Stimulated activated CD4-positive, alpha-beta T cell treated with anti-CD3 and anti-CD28 coated beads, Interleukin-1b, Interleukin-23, amount 100 ng/mL, for 48 hours (primary cell): ENCODE data around the gene KCTD12.
"Not testable (repeated sequence)": the region's sequence is repeated elsewhere in the genome, so short reads cannot be mapped to it uniquely, and the experiment has no call there.

Experiments
- DNase-seq: peaks from one replicate; pipeline ENCODE4 v3.0.0-alpha.2; 2020

The KCTD12 gene

GRCh38 chr13:76886292-76887075 is at the start of gene KCTD12:
Gene KCTD12, minus strand, starts transcription at chr13:76886405. Its CDS starts 257 bp downstream, at chr13:76886148.
- peak; percentile 68 for DNase-seq

GRCh38 chr13:76934671-76935070 is 48.5 kb upstream of the KCTD12 start:
- no peak for DNase-seq

- DNase-seq = no peak
Measured at GRCh38 chr13:76932076-76932475, 45.9 kb upstream of the KCTD12 start.

DNA sequence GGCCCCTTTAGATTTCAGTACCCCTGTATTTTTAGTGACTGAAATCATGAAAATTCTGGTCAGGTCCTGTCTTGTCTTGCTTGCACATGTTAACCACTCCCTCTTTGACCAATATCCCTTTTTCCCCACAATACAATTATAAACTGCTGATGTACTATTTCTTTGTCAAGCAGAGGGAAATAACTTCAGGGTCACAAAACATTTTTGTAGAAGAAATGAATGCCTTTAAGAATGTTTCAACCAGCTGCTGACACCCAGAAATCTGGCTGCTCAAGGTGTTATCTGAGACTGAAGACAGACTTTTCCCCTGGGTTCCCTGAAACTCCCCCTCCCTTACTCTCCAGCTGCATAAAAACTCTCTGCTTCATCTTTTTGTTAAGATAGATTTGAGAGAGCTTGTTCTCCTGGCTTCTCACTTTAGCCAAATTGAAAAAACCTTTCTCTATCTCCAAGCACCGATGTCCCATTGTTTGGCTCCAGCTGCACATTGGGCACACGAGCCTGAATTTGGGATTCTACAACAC is 43.7 kb upstream of the KCTD12 start:
- no peak for DNase-seq

DNA sequence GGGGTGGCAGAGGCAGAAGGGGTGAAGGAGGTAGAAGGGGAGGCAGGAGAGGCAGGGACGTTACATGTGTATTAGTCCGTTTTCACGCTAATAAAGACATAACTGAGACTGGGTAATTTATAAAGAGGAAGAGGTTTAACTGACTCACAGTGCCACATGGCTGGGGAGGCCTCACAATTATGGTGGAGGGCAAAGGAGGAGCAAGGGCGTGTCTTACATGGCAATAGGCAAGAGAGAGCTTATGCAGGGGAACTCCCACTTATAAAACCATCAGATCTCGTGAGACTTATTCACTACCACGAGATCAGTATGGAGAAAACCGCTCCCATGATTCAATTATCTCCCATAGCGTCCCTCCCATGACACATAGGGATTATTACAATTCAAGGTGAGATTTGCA is 43.1 kb upstream of the KCTD12 start:
- no peak for DNase-seq

DNA sequence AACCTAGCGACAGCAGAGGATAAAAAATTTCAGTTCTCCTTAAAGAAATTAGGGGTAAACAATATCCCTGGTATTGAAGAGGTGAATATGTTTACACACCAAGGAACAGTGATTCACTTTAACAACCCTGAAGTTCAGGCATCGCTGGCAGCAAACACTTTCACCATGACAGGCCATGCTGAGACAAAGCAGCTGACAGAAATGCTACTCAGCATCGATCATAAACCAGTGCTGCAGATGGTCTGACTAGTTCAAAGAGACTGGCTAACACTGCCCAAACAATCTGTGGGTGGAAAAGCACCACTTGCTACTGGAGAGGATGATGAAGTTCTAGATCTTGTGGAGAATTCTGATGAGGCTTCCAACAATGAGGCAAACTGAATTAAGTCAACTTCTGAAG is 42.3 kb upstream of the KCTD12 start:
- peak; percentile 3 for DNase-seq

- DNase-seq = no peak
Measured at GRCh38 chr13:76927955-76928354, 41.8 kb upstream of the KCTD12 start.

GRCh38 chr13:76925115-76925514 is 38.9 kb upstream of the KCTD12 start:
- no peak for DNase-seq

- no peak for DNase-seq
Measured at GRCh38 chr13:76921516-76921915, 35.3 kb upstream of the KCTD12 start.

GRCh38 chr13:76917755-76918481 is 31.7 kb upstream of the KCTD12 start:
- not testable (repeated sequence) for DNase-seq

DNA sequence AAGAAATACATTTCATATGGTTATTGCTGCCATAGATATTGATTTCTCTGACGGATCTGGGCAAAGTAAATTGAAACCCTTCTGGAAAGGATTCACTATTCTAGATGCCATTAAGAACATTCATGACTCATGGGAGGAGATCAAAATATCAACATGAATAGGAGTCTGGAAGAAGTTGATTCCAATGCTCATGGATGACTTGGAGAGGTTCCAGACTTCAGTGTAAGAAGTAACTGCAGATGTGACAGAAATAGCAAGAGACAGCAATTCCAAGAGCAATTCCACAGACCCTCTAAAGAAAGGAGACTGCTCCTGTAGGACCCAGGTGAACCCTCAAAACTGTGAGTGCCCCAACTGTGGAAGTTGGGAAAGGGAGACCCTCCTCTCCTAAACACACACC is 30.9 kb upstream of the KCTD12 start:
- DNase-seq = no peak

GRCh38 chr13:76913898-76914297 is 27.7 kb upstream of the KCTD12 start:
- DNase-seq = no peak

- DNase-seq = no peak
Measured at GRCh38 chr13:76912476-76912875, 26.3 kb upstream of the KCTD12 start.

- DNase-seq = no peak
Measured at GRCh38 chr13:76904507-76904906, 18.3 kb upstream of the KCTD12 start.

- DNase-seq = peak; percentile 67
Measured at GRCh38 chr13:76903544-76904162, 17.4 kb upstream of the KCTD12 start.

DNA sequence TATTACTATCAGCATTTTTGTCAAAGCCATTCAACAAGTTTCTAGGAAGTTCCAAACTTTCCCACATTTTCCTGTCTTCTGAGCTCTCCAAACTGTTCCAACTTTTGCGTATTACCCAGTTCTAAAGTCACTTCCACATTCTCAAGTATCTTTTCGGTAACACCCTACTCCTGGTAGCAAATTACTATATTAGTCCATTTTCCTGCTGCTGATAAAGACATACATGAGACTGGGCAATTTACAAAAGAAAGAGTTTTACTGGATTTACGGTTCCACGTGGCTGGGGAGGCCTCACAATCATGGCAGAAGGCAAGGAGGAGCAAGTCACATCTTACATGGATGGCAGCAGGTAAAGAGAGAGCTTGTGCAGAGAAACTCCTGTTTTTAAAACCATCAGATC is 12.9 kb upstream of the KCTD12 start:
- DNase-seq = not testable (repeated sequence)

DNA sequence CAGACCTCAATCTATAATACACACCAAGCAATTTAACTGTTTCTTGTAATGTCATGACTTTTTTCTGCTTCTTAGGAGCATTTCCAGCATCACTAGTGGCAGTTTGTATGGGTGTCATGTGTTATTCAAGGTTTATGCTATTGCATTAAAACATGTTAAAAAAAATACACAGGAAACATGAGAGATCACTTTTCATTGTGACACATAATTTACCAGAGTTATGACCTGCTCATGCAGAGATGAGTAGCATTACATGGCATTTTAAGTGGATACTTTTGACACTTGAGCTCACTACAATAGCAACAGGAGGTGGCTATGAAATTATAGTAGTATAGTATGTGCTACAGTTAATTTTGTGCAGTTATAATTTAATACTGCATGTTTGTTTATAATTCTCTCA is 11.0 kb upstream of the KCTD12 start:
- not testable (repeated sequence) for DNase-seq

- no peak for DNase-seq
Measured at GRCh38 chr13:76894401-76895110, 8.4 kb upstream of the KCTD12 start.

- DNase-seq = no peak
Measured at GRCh38 chr13:76892488-76892887, 6.3 kb upstream of the KCTD12 start.

DNA sequence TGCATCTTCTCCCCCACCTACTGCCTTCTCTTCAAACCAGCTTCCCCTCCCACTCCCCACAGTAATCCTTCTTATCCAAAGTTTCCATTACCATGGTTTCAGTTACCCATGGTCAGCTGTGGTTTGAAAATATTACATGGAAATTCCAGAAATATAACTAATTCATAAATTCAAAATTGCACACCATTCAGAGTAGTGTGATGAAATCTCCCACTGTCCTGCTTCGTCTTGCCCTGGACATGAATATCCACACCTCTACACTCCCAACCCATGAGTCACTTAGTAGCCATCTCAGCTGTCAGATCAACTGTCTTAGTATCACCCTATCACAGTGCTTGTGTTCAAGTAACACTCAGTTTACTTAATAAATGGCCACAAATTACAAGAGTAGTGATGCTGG is 3.8 kb upstream of the KCTD12 start:
- DNase-seq = no peak

- DNase-seq = no peak
Measured at GRCh38 chr13:76889254-76889653, 3.0 kb upstream of the KCTD12 start.

DNA sequence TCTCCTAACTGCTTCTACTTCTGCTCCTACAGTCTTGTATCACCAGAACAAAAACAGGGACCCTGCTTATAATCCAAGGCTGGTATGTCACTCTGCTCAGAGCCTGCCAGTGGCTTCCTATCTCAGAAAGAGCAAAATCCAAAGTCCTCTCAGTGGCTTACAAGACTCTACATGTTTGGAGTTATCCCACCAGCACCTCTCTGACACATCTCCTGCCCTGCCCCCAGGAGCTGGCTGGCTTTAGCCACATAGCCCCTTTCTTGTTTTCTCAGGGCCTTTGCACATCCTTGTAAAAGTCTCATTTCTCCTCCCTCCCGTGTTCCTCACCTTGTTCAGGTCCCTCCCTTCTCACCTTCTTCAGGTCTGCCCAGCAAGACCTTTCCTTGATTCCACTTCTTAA is 2.2 kb upstream of the KCTD12 start:
- no peak for DNase-seq

DNA sequence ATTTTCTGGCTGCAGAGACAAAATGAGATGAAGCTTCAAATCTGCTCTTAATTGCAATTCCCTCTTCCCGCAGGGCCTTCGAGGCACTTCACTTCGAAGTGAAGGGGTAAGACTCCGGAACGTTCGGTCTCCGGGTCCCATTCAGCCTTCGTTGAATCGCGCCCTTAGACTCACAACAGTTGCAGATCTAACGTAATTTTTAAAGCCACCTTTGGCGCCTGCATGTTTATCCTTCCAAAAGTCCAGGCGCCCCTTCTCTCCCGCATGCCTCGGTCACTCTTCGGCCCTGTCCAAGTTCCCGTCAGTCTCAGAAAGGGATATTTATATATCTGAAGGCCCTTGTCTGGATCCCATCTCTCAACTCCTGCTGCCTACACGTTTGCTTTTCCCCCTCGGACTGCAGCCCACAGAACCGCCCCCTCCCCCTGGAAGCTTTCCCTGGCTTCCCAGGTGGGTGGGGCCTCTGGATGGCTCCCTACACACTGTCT is 915 bp upstream of the KCTD12 start:
- DNase-seq = no peak
